ENCODE measurements around the gene KAZN. TPM values are rescaled to one million over a fixed set of nuclear protein-coding genes. Genes with fewer than 3 reads are reported as not detected.

The KAZN gene
- total and polyA plus RNA-seq, 2 donors (not counting 1 experiment from before 2014, with no cell fraction given): 3.4 to 5.0 TPM

- no peak for DNase-seq (ENCODE audit: low read depth in 2 of 2)
- no peaks in the 10 kb centered on the region for H3K9me3 ChIP-seq (ENCODE audit: control insufficient read depth, insufficient read depth, low read depth, low read length)
- H3K4me3 ChIP-seq (replicated peaks in 1 of 4; ENCODE audit: control extremely low read depth in 1 of 4, insufficient read depth in 1 of 4, low read depth in 3 of 4, low read length in 4 of 4): no peak overlapping the region
- H3K4me2 ChIP-seq (ENCODE audit: extremely low read depth, insufficient read depth, low read length): no peak overlapping the region
- no peaks in the 10 kb centered on the region for H3K79me2 ChIP-seq (ENCODE audit: control insufficient read depth, insufficient read depth, low read length)
- no peaks in the 10 kb centered on the region for H3K36me3 ChIP-seq (ENCODE audit: control insufficient read depth, insufficient read depth, low read length)
- TF ChIP-seq EZH2 (IDR thresholded peaks at IDR 0.05; ENCODE audit: low read length, missing control alignments): no peak
- TF ChIP-seq, protein P1, sequence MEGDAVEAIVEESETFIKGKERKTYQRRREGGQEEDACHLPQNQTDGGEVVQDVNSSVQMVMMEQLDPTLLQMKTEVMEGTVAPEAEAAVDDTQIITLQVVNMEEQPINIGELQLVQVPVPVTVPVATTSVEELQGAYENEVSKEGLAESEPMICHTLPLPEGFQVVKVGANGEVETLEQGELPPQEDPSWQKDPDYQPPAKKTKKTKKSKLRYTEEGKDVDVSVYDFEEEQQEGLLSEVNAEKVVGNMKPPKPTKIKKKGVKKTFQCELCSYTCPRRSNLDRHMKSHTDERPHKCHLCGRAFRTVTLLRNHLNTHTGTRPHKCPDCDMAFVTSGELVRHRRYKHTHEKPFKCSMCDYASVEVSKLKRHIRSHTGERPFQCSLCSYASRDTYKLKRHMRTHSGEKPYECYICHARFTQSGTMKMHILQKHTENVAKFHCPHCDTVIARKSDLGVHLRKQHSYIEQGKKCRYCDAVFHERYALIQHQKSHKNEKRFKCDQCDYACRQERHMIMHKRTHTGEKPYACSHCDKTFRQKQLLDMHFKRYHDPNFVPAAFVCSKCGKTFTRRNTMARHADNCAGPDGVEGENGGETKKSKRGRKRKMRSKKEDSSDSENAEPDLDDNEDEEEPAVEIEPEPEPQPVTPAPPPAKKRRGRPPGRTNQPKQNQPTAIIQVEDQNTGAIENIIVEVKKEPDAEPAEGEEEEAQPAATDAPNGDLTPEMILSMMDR (conservative IDR thresholded peaks at IDR 0.05 in 1 of 2, IDR thresholded peaks at IDR 0.05 in 1 of 2; ENCODE audit: low read depth in 1 of 2, low read length in 2 of 2): no peak
- no peaks in the 10 kb centered on the region for H4K20me1 ChIP-seq (ENCODE audit: control insufficient read depth, extremely low read depth, insufficient read depth, low read length)
- H2AFZ ChIP-seq (ENCODE audit: low read length): no peak overlapping the region
- H3K9ac ChIP-seq (ENCODE audit: insufficient read depth, low read length): no peak overlapping the region
- H3K27ac ChIP-seq (ENCODE audit: insufficient read depth, low read length): no peak overlapping the region
- no peaks in the 10 kb centered on the region for H3K4me1 ChIP-seq (ENCODE audit: control insufficient read depth, extremely low read depth, insufficient read depth, low read length)
- H3K27me3 ChIP-seq (ENCODE audit: control insufficient read depth, insufficient read depth, low read length): peaks cover 11% of the 10 kb centered on the region
Measured at GRCh38 chr1:15115542-15116330, 517.3 kb downstream of the KAZN start.

- DNase-seq (ENCODE audit: low read depth in 2 of 2): no peak
- H3K79me2 ChIP-seq (ENCODE audit: control insufficient read depth, insufficient read depth, low read length): no peaks in the 10 kb centered on the region
Measured at GRCh38 chr1:15116966-15117365, 518.5 kb downstream of the KAZN start.

GRCh38 chr1:15117671-15118325 lies 519.3 kb downstream of the KAZN start:
- no peak for TF ChIP-seq EZH2 (IDR thresholded peaks at IDR 0.05; ENCODE audit: low read length, missing control alignments)
- TF ChIP-seq, protein P1 (conservative IDR thresholded peaks at IDR 0.05 in 1 of 2, IDR thresholded peaks at IDR 0.05 in 1 of 2; ENCODE audit: low read depth in 1 of 2, low read length in 2 of 2): no peak

More at GRCh38 chr1:15116966-15117365, 518.5 kb downstream of the KAZN start:
- Histone ChIP-seq H3K4me1 (ENCODE audit: control insufficient read depth, extremely low read depth, insufficient read depth, low read length) (no peaks in the 10 kb centered on the region), H3K4me3 (replicated peaks in 1 of 4; ENCODE audit: control extremely low read depth in 1 of 4, insufficient read depth in 1 of 4, low read depth in 3 of 4, low read length in 4 of 4) (no peak overlapping the region), H3K9me3 (ENCODE audit: control insufficient read depth, insufficient read depth, low read depth, low read length) (no peaks in the 10 kb centered on the region), H3K27me3 (ENCODE audit: control insufficient read depth, insufficient read depth, low read length) (peaks cover 11% of the 10 kb centered on the region), H2AFZ (ENCODE audit: low read length) (no peak overlapping the region), H3K4me2 (ENCODE audit: extremely low read depth, insufficient read depth, low read length) (no peak overlapping the region), H3K9ac (ENCODE audit: insufficient read depth, low read length) (no peak overlapping the region), H3K27ac (ENCODE audit: insufficient read depth, low read length) (no peak overlapping the region), H3K36me3 (ENCODE audit: control insufficient read depth, insufficient read depth, low read length) (no peaks in the 10 kb centered on the region), H4K20me1 (ENCODE audit: control insufficient read depth, extremely low read depth, insufficient read depth, low read length) (no peaks in the 10 kb centered on the region)
- TF ChIP-seq, protein P1 (conservative IDR thresholded peaks at IDR 0.05 in 1 of 2, IDR thresholded peaks at IDR 0.05 in 1 of 2; ENCODE audit: low read depth in 1 of 2, low read length in 2 of 2): no peak
- TF ChIP-seq EZH2 (IDR thresholded peaks at IDR 0.05; ENCODE audit: low read length, missing control alignments): no peak

More at GRCh38 chr1:15117671-15118325, 519.3 kb downstream of the KAZN start:
- Histone ChIP-seq H3K9me3 (ENCODE audit: control insufficient read depth, insufficient read depth, low read depth, low read length) (no peaks in the 10 kb centered on the region), H3K4me3 (replicated peaks in 1 of 4; ENCODE audit: control extremely low read depth in 1 of 4, insufficient read depth in 1 of 4, low read depth in 3 of 4, low read length in 4 of 4) (no peak overlapping the region), H3K27ac (ENCODE audit: insufficient read depth, low read length) (no peak overlapping the region), H3K4me1 (ENCODE audit: control insufficient read depth, extremely low read depth, insufficient read depth, low read length) (no peaks in the 10 kb centered on the region), H3K4me2 (ENCODE audit: extremely low read depth, insufficient read depth, low read length) (no peak overlapping the region), H3K9ac (ENCODE audit: insufficient read depth, low read length) (no peak overlapping the region), H2AFZ (ENCODE audit: low read length) (no peak overlapping the region), H4K20me1 (ENCODE audit: control insufficient read depth, extremely low read depth, insufficient read depth, low read length) (no peaks in the 10 kb centered on the region), H3K27me3 (ENCODE audit: control insufficient read depth, insufficient read depth, low read length) (peaks cover 11% of the 10 kb centered on the region), H3K79me2 (ENCODE audit: control insufficient read depth, insufficient read depth, low read length) (no peaks in the 10 kb centered on the region), H3K36me3 (ENCODE audit: control insufficient read depth, insufficient read depth, low read length) (no peaks in the 10 kb centered on the region)
- no peak for DNase-seq (ENCODE audit: low read depth in 2 of 2)

Measured in fibroblast of lung (primary cell).